HepG2 (cell line): ENCODE results near the gene RPL26. TPM values are rescaled to one million over a fixed set of nuclear protein-coding genes. Genes with fewer than 3 reads are reported as not detected.
A peak's percentile ranks its signal among the peaks of the same experiment; 100 is the strongest.

Source experiments
- ARNTL ChIP-seq: sonication (generic); formaldehyde crosslinking; IDR thresholded peaks from 2 replicates; pipeline ENCODE4 v1.4.0; 2020; ENCODE audit warnings: mild to moderate bottlenecking, missing genetic modification reagents
- ATF3 ChIP-seq: sonication (generic); formaldehyde crosslinking; IDR thresholded peaks from 2 replicates; pipeline ENCODE4 v1.4.0; 2020; ENCODE audit warnings: missing genetic modification reagents
- FOXK1 ChIP-seq: sonication (generic); formaldehyde crosslinking; IDR thresholded peaks from 2 replicates; pipeline ENCODE4 v1.4.0; 2020; ENCODE audit warnings: low read depth, missing genetic modification reagents, borderline replicate concordance
- HOXD1 ChIP-seq: sonication (generic); formaldehyde crosslinking; IDR thresholded peaks from 2 replicates; pipeline ENCODE4 v1.5.0; 2020; ENCODE audit warnings: missing genetic modification reagents
- KDM3A ChIP-seq: IDR thresholded peaks from 2 replicates; pipeline ENCODE4 v1.6.1; 2018; ENCODE audit warnings: low read depth, missing compliant biosample characterization
- KLF6 ChIP-seq: IDR thresholded peaks from 2 replicates; pipeline ENCODE4 v1.8.0; 2016; ENCODE audit warnings: missing biosample characterization, missing genetic modification reagents
- MAF1 ChIP-seq: sonication (generic); formaldehyde crosslinking; IDR thresholded peaks from 2 replicates; pipeline ENCODE4 v1.5.0; 2020; ENCODE audit warnings: missing genetic modification reagents, borderline replicate concordance
- MAFG ChIP-seq: sonication (generic); formaldehyde crosslinking; IDR thresholded peaks from 2 replicates; pipeline ENCODE4 v1.5.1; 2020; ENCODE audit warnings: mild to moderate bottlenecking, missing genetic modification reagents
- NCOA1 ChIP-seq: sonication (generic); formaldehyde crosslinking; IDR thresholded peaks from 2 replicates; pipeline ENCODE4 v1.9.0; 2021; ENCODE audit warnings: missing genetic modification reagents
- NFKB2 ChIP-seq: sonication (generic); formaldehyde crosslinking; IDR thresholded peaks from 2 replicates; pipeline ENCODE4 v1.4.0; 2020; ENCODE audit warnings: missing genetic modification reagents, borderline replicate concordance
- NPAS2 ChIP-seq: sonication (generic); formaldehyde crosslinking; IDR thresholded peaks from 2 replicates; pipeline ENCODE4 v1.8.0; 2022; ENCODE audit warnings: mild to moderate bottlenecking, missing genetic modification reagents, borderline replicate concordance
- PCBP2 ChIP-seq: fragments of 200-400 bp; formaldehyde crosslinking; optimal IDR thresholded peaks from 2 replicates; pipeline ENCODE3; 2018; ENCODE audit warnings: low read length, low read depth; ENCODE audit not compliant: poor library complexity, severe bottlenecking
- PLRG1 ChIP-seq: fragments of 450-650 bp; conservative IDR thresholded peaks from 2 replicates; pipeline ENCODE4 v1.6.1; 2016
- POLR2G ChIP-seq: fragments of 200-400 bp; formaldehyde crosslinking; IDR thresholded peaks from 2 replicates; pipeline ENCODE4 v1.6.1; 2018; ENCODE audit warnings: mild to moderate bottlenecking, low read depth, low read length, moderate library complexity
- RBM22 ChIP-seq: fragments of 200-400 bp; formaldehyde crosslinking; optimal IDR thresholded peaks from 2 replicates; pipeline ENCODE3; 2017; ENCODE audit warnings: mild to moderate bottlenecking, low read length, moderate library complexity
- SAFB2 ChIP-seq: sonication (generic); formaldehyde crosslinking; IDR thresholded peaks from 2 replicates; pipeline ENCODE4 v1.5.1; 2020; ENCODE audit warnings: missing genetic modification reagents, low read depth, mild to moderate bottlenecking, borderline replicate concordance
- SP1 ChIP-seq, 2 experiments: fragments of 450-650 bp in 1 of 2; sonication (generic) in 1 of 2; formaldehyde crosslinking in 1 of 2; IDR thresholded peaks; 2 replicates each; pipeline versions ENCODE4 v1.4.0 to v1.6.1; 2016 to 2020; ENCODE audit warnings: missing genetic modification reagents in 1 of 2
- ZKSCAN5 ChIP-seq: sonication (generic); formaldehyde crosslinking; IDR thresholded peaks from 2 replicates; pipeline ENCODE4 v1.5.1; 2020; ENCODE audit warnings: mild to moderate bottlenecking, missing genetic modification reagents
- ZNF260 ChIP-seq: sonication (generic); formaldehyde crosslinking; IDR thresholded peaks from 2 replicates; pipeline ENCODE4 v1.4.0; 2020; ENCODE audit warnings: missing genetic modification reagents, low read depth, mild to moderate bottlenecking, borderline replicate concordance
- ZNF337 ChIP-seq: sonication (generic); formaldehyde crosslinking; IDR thresholded peaks from 2 replicates; pipeline ENCODE4 v1.5.1; 2020; ENCODE audit warnings: missing genetic modification reagents, low read depth, mild to moderate bottlenecking, borderline replicate concordance
- ZNF34 ChIP-seq: sonication (generic); formaldehyde crosslinking; IDR thresholded peaks from 2 replicates; pipeline ENCODE4 v1.4.0; 2020; ENCODE audit warnings: mild to moderate bottlenecking, missing genetic modification reagents, borderline replicate concordance
- ZNF460 ChIP-seq: sonication (generic); formaldehyde crosslinking; IDR thresholded peaks from 2 replicates; pipeline ENCODE4 v1.5.1; 2020; ENCODE audit warnings: missing genetic modification reagents, mild to moderate bottlenecking, borderline replicate concordance
- ZNF564 ChIP-seq: sonication (generic); formaldehyde crosslinking; IDR thresholded peaks from 2 replicates; pipeline ENCODE4 v1.8.1; 2023; ENCODE audit warnings: mild to moderate bottlenecking, missing genetic modification reagents
- ZNF709 ChIP-seq: sonication (generic); formaldehyde crosslinking; IDR thresholded peaks from 2 replicates; pipeline ENCODE4 v1.5.0; 2020; ENCODE audit warnings: mild to moderate bottlenecking, missing genetic modification reagents
- ZNF737 ChIP-seq: sonication (generic); formaldehyde crosslinking; IDR thresholded peaks from 2 replicates; pipeline ENCODE4 v1.5.0; 2020; ENCODE audit warnings: missing genetic modification reagents, mild to moderate bottlenecking, borderline replicate concordance
- ZNF746 ChIP-seq: sonication (generic); formaldehyde crosslinking; IDR thresholded peaks from 2 replicates; pipeline ENCODE4 v1.8.0; 2022; ENCODE audit warnings: mild to moderate bottlenecking, missing genetic modification reagents
- ZNF777 ChIP-seq: sonication (generic); formaldehyde crosslinking; IDR thresholded peaks from 2 replicates; pipeline ENCODE4 v1.4.0; 2020; ENCODE audit warnings: missing genetic modification reagents
- polyA plus RNA-seq, 8 experiments: library from polyadenylated mRNA; depleted of rRNA in 3 of 8; stranded (reverse) in 7 of 8; unstranded in 1 of 8; fragments of >200 nt; fragmentation: Illumina TruSeq in 4 of 8; extraction: Trizol in 4 of 8; gene quantifications; 2 replicates each; pipeline versions ENCODE4 v1.2.1 to v1.2.3, GENCODE V29; 2011 to 2016; ENCODE audit warnings: low read depth in 4 of 8, missing spikeins in 1 of 8, mixed read lengths in 1 of 8; ENCODE audit not compliant: insufficient read depth in 1 of 8
- total RNA-seq, 5 experiments: library from RNA; depleted of rRNA; stranded (reverse); fragments of >200 nt; fragmentation: Illumina TruSeq; extraction: Trizol; gene quantifications; 2 replicates each; pipeline ENCODE4 v1.2.3, GENCODE V29; 2016; ENCODE audit warnings: low read depth in 1 of 5
- TF ChIP-seq, protein P1 (sequence below): sonication (generic); formaldehyde crosslinking; IDR thresholded peaks from 2 replicates; pipeline ENCODE4 v1.5.1; 2020; ENCODE audit warnings: missing genetic modification reagents, mild to moderate bottlenecking, borderline replicate concordance
- TF ChIP-seq, protein P2 (sequence below): sonication (generic); formaldehyde crosslinking; conservative IDR thresholded peaks from 2 replicates; pipeline ENCODE4 v1.8.0; 2022; ENCODE audit warnings: missing genetic modification reagents

RPL26 gene
- total and polyA plus RNA-seq, 2 of the 13 experiments (the other 11 are each of a cell fraction or from before 2014, with no cell fraction given) = 2,817 to 3,529 TPM

GRCh38 chr17:8376271-8377067, 6.5 kb downstream of the RPL26 start, which contains the start of gene KRABD2 (continued):
- TF ChIP-seq ZNF34 (CRISPR knock-in tag) (peak; percentile 79), NCOA1 (CRISPR knock-in tag) (no peak), ZKSCAN5 (CRISPR knock-in tag) (no peak), MAFG (no peak), SAFB2 (CRISPR knock-in tag) (0 out of 2 replicates have a peak, but pooled peaks have one; percentile 26), ZNF777 (CRISPR knock-in tag) (peak; percentile 59), PLRG1 (no peak), ZNF746 (no peak), ZNF737 (CRISPR knock-in tag) (no peak), KDM3A (CRISPR knock-in tag) (peak; percentile 67; the same call in 1 of the 2 replicates), MAF1 (CRISPR knock-in tag) (0 out of 2 replicates have a peak, but pooled peaks have one; percentile 51), POLR2G (peak; percentile 96), FOXK1 (CRISPR knock-in tag) (peak; percentile 59; the same call in 1 of the 2 replicates), KLF6 (CRISPR knock-in tag) (peak; percentile 44; the same call in 1 of the 2 replicates), NPAS2 (CRISPR knock-in tag) (no peak), NFKB2 (peak; percentile 92), ZNF709 (CRISPR knock-in tag) (no peak), SP1 (IDR thresholded peaks at IDR 0.05) (no peak), SP1 (CRISPR knock-in tag; IDR thresholded peaks at IDR 0.05) (peak; percentile 36; the same call in 1 of the 2 replicates), ZNF460 (CRISPR knock-in tag) (no peak), ZNF337 (peak; percentile 66; the same call in 1 of the 2 replicates), ARNTL (CRISPR knock-in tag) (no peak), ZNF564 (CRISPR knock-in tag) (peak; percentile 69), ZNF260 (no peak), PCBP2 (no peak), HOXD1 (CRISPR knock-in tag) (peak; percentile 41; the same call in 1 of the 2 replicates), RBM22 (peak; percentile 99), ATF3 (CRISPR knock-in tag) (peak; percentile 42; the same call in 1 of the 2 replicates)
- TF ChIP-seq, protein P1, sequence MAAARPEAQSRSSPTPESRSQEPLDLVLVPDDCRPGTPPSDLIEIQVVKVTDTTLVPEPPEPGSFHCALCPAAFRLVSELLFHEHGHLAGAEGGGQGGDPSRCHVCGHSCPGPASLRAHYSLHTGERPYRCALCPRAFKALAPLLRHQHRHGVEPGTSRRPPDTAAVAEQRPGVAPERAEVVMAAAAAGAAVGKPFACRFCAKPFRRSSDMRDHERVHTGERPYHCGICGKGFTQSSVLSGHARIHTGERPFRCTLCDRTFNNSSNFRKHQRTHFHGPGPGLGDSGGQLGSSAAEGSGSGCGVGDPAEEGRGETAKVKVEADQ (CRISPR knock-in tag) = peak; percentile 65; the same call in 1 of the 2 replicates
- TF ChIP-seq, protein P2, sequence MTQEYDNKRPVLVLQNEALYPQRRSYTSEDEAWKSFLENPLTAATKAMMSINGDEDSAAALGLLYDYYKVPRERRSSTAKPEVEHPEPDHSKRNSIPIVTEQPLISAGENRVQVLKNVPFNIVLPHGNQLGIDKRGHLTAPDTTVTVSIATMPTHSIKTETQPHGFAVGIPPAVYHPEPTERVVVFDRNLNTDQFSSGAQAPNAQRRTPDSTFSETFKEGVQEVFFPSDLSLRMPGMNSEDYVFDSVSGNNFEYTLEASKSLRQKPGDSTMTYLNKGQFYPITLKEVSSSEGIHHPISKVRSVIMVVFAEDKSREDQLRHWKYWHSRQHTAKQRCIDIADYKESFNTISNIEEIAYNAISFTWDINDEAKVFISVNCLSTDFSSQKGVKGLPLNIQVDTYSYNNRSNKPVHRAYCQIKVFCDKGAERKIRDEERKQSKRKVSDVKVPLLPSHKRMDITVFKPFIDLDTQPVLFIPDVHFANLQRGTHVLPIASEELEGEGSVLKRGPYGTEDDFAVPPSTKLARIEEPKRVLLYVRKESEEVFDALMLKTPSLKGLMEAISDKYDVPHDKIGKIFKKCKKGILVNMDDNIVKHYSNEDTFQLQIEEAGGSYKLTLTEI (CRISPR knock-in tag) = no peak
